ENCODE results near the gene ADGRF5. TPM values are rescaled to one million over a fixed set of nuclear protein-coding genes. Genes with fewer than 3 reads are reported as not detected.
"Not testable (repeated sequence)": the region's sequence is repeated elsewhere in the genome, so short reads cannot be mapped to it uniquely, and the experiment has no call there.

The ADGRF5 gene
- total and polyA plus RNA-seq, 2 experiments from 2014 or later, result not detected

GRCh38 chr6:46838033-46838432 is 83.7 kb downstream of the ADGRF5 start:
- H3K27ac Mint-ChIP-seq, result no peak overlapping the region
- ATAC-seq (no peak), DNase-seq (ENCODE audit: low spot score) (no peak)
- Histone ChIP-seq H3K79me2 (replicated peaks; ENCODE audit: insufficient read depth) (no peaks in the 10 kb centered on the region), H3K27ac (ENCODE audit: low read depth) (no peak overlapping the region), H2AFZ (no peak overlapping the region), H3K4me2 (no peak overlapping the region), H3K27me3 (ENCODE audit: insufficient read depth) (no peaks in the 10 kb centered on the region), H3F3A (replicated peaks; ENCODE audit: low read depth) (no peaks in the 10 kb centered on the region), H3K4me1 (ENCODE audit: insufficient read depth) (no peaks in the 10 kb centered on the region), H3K4me3 (no peak overlapping the region), H3K36me3 (ENCODE audit: insufficient read depth) (no peaks in the 10 kb centered on the region), H4K20me1 (replicated peaks; ENCODE audit: insufficient read depth) (no peaks in the 10 kb centered on the region), H3K9me2 (ENCODE audit: insufficient read depth) (no peaks in the 10 kb centered on the region)
- no peak overlapping the region for H3K4me3 Mint-ChIP-seq
- no peaks in the 10 kb centered on the region for H3K27me3 Mint-ChIP-seq (ENCODE audit: insufficient read depth, low read depth, poor library complexity)
- H3K9me3 Mint-ChIP-seq, result peaks cover 22% of the 10 kb centered on the region
- TF ChIP-seq NANOG (IDR thresholded peaks at IDR 0.05; ENCODE audit: borderline replicate concordance), result no peak
- no peak for TF ChIP-seq STAT1 (IDR thresholded peaks at IDR 0.05; ENCODE audit: unreplicated experiment)
- no peak for TF ChIP-seq ZNF462 (CRISPR knock-in tag; IDR thresholded peaks at IDR 0.05)
- TF ChIP-seq REST (IDR thresholded peaks at IDR 0.05; ENCODE audit: unreplicated experiment), result no peak
- no peak for TF ChIP-seq ZNF331 (CRISPR knock-in tag; IDR thresholded peaks at IDR 0.05; ENCODE audit: low read depth)
- TF ChIP-seq EZH2phosphoT487 (IDR thresholded peaks at IDR 0.05; ENCODE audit: unreplicated experiment), result no peak
- no peak for TF ChIP-seq ETS1 (IDR thresholded peaks at IDR 0.05)
- H3K4me1 Mint-ChIP-seq, result no peaks in the 10 kb centered on the region
- peaks cover 11% of the 10 kb centered on the region; the same call in 2 of the 3 replicates for H3K36me3 Mint-ChIP-seq (ENCODE audit: low read depth)

GRCh38 chr6:46834991-46835390 is 86.7 kb downstream of the ADGRF5 start:
- not testable (repeated sequence) for H3K36me3 Mint-ChIP-seq (ENCODE audit: low read depth); H2AFZ ChIP-seq; H3K4me1 Mint-ChIP-seq; H3F3A ChIP-seq (replicated peaks; ENCODE audit: low read depth); H3K4me2 ChIP-seq; H3K4me3 Mint-ChIP-seq; H3K9me2 ChIP-seq (ENCODE audit: insufficient read depth); H3K27ac Mint-ChIP-seq; H3K4me3 ChIP-seq; ATAC-seq; H3K27me3 Mint-ChIP-seq (ENCODE audit: insufficient read depth, low read depth, poor library complexity); DNase-seq (ENCODE audit: low spot score); H3K36me3 ChIP-seq (ENCODE audit: insufficient read depth); H4K20me1 ChIP-seq (replicated peaks; ENCODE audit: insufficient read depth); H3K9me3 Mint-ChIP-seq; H3K4me1 ChIP-seq (ENCODE audit: insufficient read depth); H3K79me2 ChIP-seq (replicated peaks; ENCODE audit: insufficient read depth); H3K27ac ChIP-seq (ENCODE audit: low read depth); H3K27me3 ChIP-seq (ENCODE audit: insufficient read depth)

Measured in GM23338 (cell line).